PC-3 (cell line): ENCODE data around the gene KTI12. TPM values are rescaled to one million over a fixed set of nuclear protein-coding genes. Genes with fewer than 3 reads are reported as not detected.
A peak's percentile ranks its signal among the peaks of the same experiment; 100 is the strongest.

Experiments
- ATAC-seq: fragments of 200-7000 bp; cut with Tn5 transposase; 2 replicates; pipeline ENCODE4 v1.9.1; 2020; ENCODE audit warnings: mild to moderate bottlenecking, moderate library complexity
- BruUV-seq: library from RNA; stranded (reverse); fragments of 400-500 nt; replicated peaks from 2 replicates; lab custom pipeline; 2021; lab: Mats Ljungman, UMichigan
- CTCF ChIA-PET: fragments of 300-600 bp; sonication (Branson Sonifier 250); formaldehyde crosslinking; loops from one replicate; lab custom pipeline; 2022; ENCODE audit warnings: antibody characterized with exemption; lab: Charles Lee
- POLR2A ChIA-PET: fragments of 300-600 bp; sonication (Branson Sonifier 250); formaldehyde crosslinking; loops from one replicate; lab custom pipeline; 2022; ENCODE audit warnings: antibody characterized with exemption; ENCODE audit not compliant: unreplicated experiment; lab: Charles Lee
- DNase-seq: peaks from one replicate; pipeline ENCODE4 v3.0.0-alpha.2; 2015
- H2AFZ ChIP-seq: fragments of 300-600 bp; sonication (generic); 2 replicates; pipeline ENCODE4 v1.6.0; 2016; ENCODE audit warnings: antibody characterized with exemption, low read length
- H3F3A ChIP-seq: fragments of 300-600 bp; sonication (generic); one replicate; pipeline ENCODE4 v1.6.0; 2017; ENCODE audit warnings: antibody characterized with exemption, low read length, control low read depth, mild to moderate bottlenecking; ENCODE audit not compliant: unreplicated experiment
- H3K27ac ChIP-seq: fragments of 300-600 bp; sonication (generic); 2 replicates; pipeline ENCODE4 v1.5.1; 2016; ENCODE audit warnings: mild to moderate bottlenecking, low read length
- H3K27me3 ChIP-seq: fragments of 300-600 bp; sonication (generic); 2 replicates; pipeline ENCODE4 v1.6.1; 2016; ENCODE audit warnings: low read length, mixed read lengths
- H3K36me3 ChIP-seq: fragments of 300-600 bp; sonication (generic); 2 replicates; pipeline ENCODE4 v1.6.1; 2016; ENCODE audit warnings: low read depth, mixed run types, low read length, mixed read lengths
- H3K4me1 ChIP-seq: fragments of 300-600 bp; sonication (generic); 2 replicates; pipeline ENCODE4 v1.5.1; 2016; ENCODE audit warnings: low read length; ENCODE audit not compliant: insufficient read depth
- H3K4me2 ChIP-seq: fragments of 300-600 bp; sonication (generic); 2 replicates; pipeline ENCODE4 v1.6.0; 2016; ENCODE audit warnings: low read length
- H3K4me3 ChIP-seq: fragments of 300-600 bp; sonication (generic); 2 replicates; pipeline ENCODE4 v1.5.1; 2016; ENCODE audit warnings: mild to moderate bottlenecking, low read length, mixed read lengths
- H3K79me2 ChIP-seq: fragments of 300-600 bp; sonication (generic); 2 replicates; pipeline ENCODE4 v1.6.1; 2017; ENCODE audit warnings: low read length, mixed read lengths
- H3K9ac ChIP-seq: fragments of 300-600 bp; sonication (generic); 2 replicates; pipeline ENCODE4 v1.6.0; 2016; ENCODE audit warnings: mild to moderate bottlenecking, low read length
- H3K9me2 ChIP-seq: fragments of 300-600 bp; sonication (generic); replicated peaks from 2 replicates; pipeline ENCODE4 v1.6.1; 2016; ENCODE audit warnings: mixed run types, low read length, mixed read lengths
- H3K9me3 ChIP-seq: fragments of 300-600 bp; sonication (generic); 2 replicates; pipeline ENCODE4 v1.6.1; 2016; ENCODE audit warnings: low read length, mixed read lengths
- H4K20me1 ChIP-seq: fragments of 300-600 bp; sonication (generic); 2 replicates; pipeline ENCODE4 v1.6.1; 2016; ENCODE audit warnings: low read length, mixed read lengths
- EZH2 ChIP-seq: fragments of 300-600 bp; sonication (generic); IDR thresholded peaks from one replicate; pipeline ENCODE4 v1.6.1; 2017; ENCODE audit warnings: antibody characterized with exemption, mild to moderate bottlenecking, low read length; ENCODE audit not compliant: unreplicated experiment
- EZH2phosphoT487 ChIP-seq: fragments of 300-600 bp; sonication (generic); IDR thresholded peaks from 2 replicates; pipeline ENCODE4 v1.6.1; 2018; ENCODE audit warnings: mild to moderate bottlenecking, antibody characterized with exemption, low read length, borderline replicate concordance
- intact Hi-C: fragments of 100-400 bp; cut with micrococcal nuclease; formaldehyde crosslinking; loops from 2 replicates; pipeline ENCODE4 v1.9.0; 2023
- total RNA-seq: library from RNA; depleted of rRNA; stranded (reverse); fragments of >200 nt; gene quantifications from 2 replicates; pipeline ENCODE4 v1.2.3, GENCODE V29; 2014
- TF ChIP-seq, protein P1 (sequence below): fragments of 300-600 bp; sonication (generic); conservative IDR thresholded peaks from 2 replicates; pipeline ENCODE4 v1.5.1; 2017; ENCODE audit warnings: antibody characterized with exemption, low read depth, mild to moderate bottlenecking, low read length

KTI12 gene
- total RNA-seq, 1 experiment from 2014 or later: 9.7 TPM

GRCh38 chr1:52060822-52061221, 27.2 kb upstream of the KTI12 start:
- CTCF ChIA-PET: no interaction called here
- Histone ChIP-seq H3K27me3 (no peaks in the 10 kb centered on the region), H3F3A (no peaks in the 10 kb centered on the region), H4K20me1 (peaks cover 26% of the 10 kb centered on the region; the same call in 1 of the 2 replicates), H3K4me2 (no peak overlapping the region), H3K9me2 (no peaks in the 10 kb centered on the region), H3K79me2 (peaks cover 64% of the 10 kb centered on the region), H3K4me3 (no peak overlapping the region), H3K27ac (no peak overlapping the region), H3K9ac (no peak overlapping the region), H3K4me1 (peaks cover 25% of the 10 kb centered on the region), H3K9me3 (no peaks in the 10 kb centered on the region), H2AFZ (no peak overlapping the region), H3K36me3 (peaks cover 43% of the 10 kb centered on the region)
- intact Hi-C loops: no loop called here
- TF ChIP-seq, protein P1, sequence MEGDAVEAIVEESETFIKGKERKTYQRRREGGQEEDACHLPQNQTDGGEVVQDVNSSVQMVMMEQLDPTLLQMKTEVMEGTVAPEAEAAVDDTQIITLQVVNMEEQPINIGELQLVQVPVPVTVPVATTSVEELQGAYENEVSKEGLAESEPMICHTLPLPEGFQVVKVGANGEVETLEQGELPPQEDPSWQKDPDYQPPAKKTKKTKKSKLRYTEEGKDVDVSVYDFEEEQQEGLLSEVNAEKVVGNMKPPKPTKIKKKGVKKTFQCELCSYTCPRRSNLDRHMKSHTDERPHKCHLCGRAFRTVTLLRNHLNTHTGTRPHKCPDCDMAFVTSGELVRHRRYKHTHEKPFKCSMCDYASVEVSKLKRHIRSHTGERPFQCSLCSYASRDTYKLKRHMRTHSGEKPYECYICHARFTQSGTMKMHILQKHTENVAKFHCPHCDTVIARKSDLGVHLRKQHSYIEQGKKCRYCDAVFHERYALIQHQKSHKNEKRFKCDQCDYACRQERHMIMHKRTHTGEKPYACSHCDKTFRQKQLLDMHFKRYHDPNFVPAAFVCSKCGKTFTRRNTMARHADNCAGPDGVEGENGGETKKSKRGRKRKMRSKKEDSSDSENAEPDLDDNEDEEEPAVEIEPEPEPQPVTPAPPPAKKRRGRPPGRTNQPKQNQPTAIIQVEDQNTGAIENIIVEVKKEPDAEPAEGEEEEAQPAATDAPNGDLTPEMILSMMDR: no peak
- TF ChIP-seq EZH2phosphoT487 (no peak), EZH2 (no peak)
- POLR2A ChIA-PET: no interaction called here
- ATAC-seq: no peak
- no peak for DNase-seq
- BruUV-seq: no TSS peak

DNA sequence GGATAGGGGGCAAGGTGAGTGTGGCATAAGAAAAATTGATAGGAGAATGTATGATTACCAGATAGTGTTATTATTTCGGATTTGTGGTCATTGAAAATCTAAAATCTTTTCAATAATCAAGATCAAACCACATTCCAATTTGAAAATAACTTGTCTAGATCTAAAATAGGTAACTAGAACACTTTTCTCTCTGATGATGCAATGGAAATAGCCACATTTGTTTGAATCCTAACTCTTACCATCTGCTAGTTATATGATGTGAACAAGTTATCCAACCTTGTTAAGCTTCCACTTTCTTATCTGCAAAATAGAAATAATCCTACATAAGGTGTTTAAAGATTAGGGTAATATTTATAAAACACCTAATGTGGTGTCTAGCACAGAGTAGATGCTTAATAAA, 26.3 kb upstream of the KTI12 start:
- no TSS peak for BruUV-seq
- CTCF ChIA-PET: interaction anchor here (0.5 kb wide), 1 partner anchor 627 kb away, joined by 4 read pairs; no protein-coding TSS in a partner anchor

More for the DNA sequence above, 26.3 kb upstream of the KTI12 start:
- Histone ChIP-seq H3K4me3 (peak overlapping the region; percentile 31; the same call in 1 of the 2 replicates), H2AFZ (no peak overlapping the region), H3K36me3 (peaks cover 37% of the 10 kb centered on the region), H3K9me3 (no peaks in the 10 kb centered on the region), H3K79me2 (peaks cover 69% of the 10 kb centered on the region), H3K27ac (no peak overlapping the region), H3K4me2 (peak overlapping the region; percentile 59), H3K9ac (no peak overlapping the region), H4K20me1 (peaks cover 26% of the 10 kb centered on the region; the same call in 1 of the 2 replicates), H3K27me3 (no peaks in the 10 kb centered on the region), H3F3A (no peaks in the 10 kb centered on the region), H3K4me1 (peaks cover 25% of the 10 kb centered on the region), H3K9me2 (no peaks in the 10 kb centered on the region)
- DNase-seq: no peak
- intact Hi-C loops: loop anchor here (5.0 to 10.0 kb wide), 2 partner anchors 307 to 1115 kb away; partner anchors contain the start of gene CC2D1B
- TF ChIP-seq, protein P1: no peak
- TF ChIP-seq EZH2phosphoT487 (no peak), EZH2 (no peak)
- no peak for ATAC-seq
- POLR2A ChIA-PET: no interaction called here
